Uterus (tissue), 2 donors: ENCODE data around the gene HDAC4.

Experiments
- POLR2A ChIP-seq, 2 donors: fragments of 450-650 bp; IDR thresholded peaks; one replicate each; pipeline ENCODE4 v1.6.1; 2016; ENCODE audit warnings: antibody characterized with exemption in 2 of 2, mild to moderate bottlenecking in 1 of 2, moderate library complexity in 1 of 2
- TF ChIP-seq, protein P1 (sequence below), 4 experiments: fragments of 200-600 bp in 2 of 4; fragments of 450-650 bp in 2 of 4; sonication (generic) in 2 of 4; IDR thresholded peaks; one replicate each; pipeline ENCODE4 v1.5.1; 2016 to 2019; ENCODE audit warnings: antibody characterized with exemption in 4 of 4, mild to moderate bottlenecking in 2 of 4, moderate library complexity in 1 of 4

GRCh38 chr2:239425631-239426030 is 24.8 kb upstream of the HDAC4 start:
- TF ChIP-seq, protein P1, sequence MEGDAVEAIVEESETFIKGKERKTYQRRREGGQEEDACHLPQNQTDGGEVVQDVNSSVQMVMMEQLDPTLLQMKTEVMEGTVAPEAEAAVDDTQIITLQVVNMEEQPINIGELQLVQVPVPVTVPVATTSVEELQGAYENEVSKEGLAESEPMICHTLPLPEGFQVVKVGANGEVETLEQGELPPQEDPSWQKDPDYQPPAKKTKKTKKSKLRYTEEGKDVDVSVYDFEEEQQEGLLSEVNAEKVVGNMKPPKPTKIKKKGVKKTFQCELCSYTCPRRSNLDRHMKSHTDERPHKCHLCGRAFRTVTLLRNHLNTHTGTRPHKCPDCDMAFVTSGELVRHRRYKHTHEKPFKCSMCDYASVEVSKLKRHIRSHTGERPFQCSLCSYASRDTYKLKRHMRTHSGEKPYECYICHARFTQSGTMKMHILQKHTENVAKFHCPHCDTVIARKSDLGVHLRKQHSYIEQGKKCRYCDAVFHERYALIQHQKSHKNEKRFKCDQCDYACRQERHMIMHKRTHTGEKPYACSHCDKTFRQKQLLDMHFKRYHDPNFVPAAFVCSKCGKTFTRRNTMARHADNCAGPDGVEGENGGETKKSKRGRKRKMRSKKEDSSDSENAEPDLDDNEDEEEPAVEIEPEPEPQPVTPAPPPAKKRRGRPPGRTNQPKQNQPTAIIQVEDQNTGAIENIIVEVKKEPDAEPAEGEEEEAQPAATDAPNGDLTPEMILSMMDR (IDR thresholded peaks at IDR 0.05), result no peak
- no peak for TF ChIP-seq POLR2A (IDR thresholded peaks at IDR 0.05)
